HepG2 (cell line): ENCODE data around the gene ESPN. TPM values are rescaled to one million over a fixed set of nuclear protein-coding genes. Genes with fewer than 3 reads are reported as not detected.

Source experiments
- AGO1 ChIP-seq: fragments of 200-400 bp; formaldehyde crosslinking; IDR thresholded peaks from 2 replicates; pipeline ENCODE4 v1.6.1; 2017; ENCODE audit warnings: mild to moderate bottlenecking, low read depth, low read length, moderate library complexity; ENCODE audit not compliant: poor library complexity, severe bottlenecking
- DPF2 ChIP-seq: sonication (generic); formaldehyde crosslinking; IDR thresholded peaks from 2 replicates; pipeline ENCODE4 v1.4.0; 2020; ENCODE audit warnings: mild to moderate bottlenecking, low read depth, missing genetic modification reagents, borderline replicate concordance
- E2F5 ChIP-seq: sonication (generic); formaldehyde crosslinking; conservative IDR thresholded peaks from 2 replicates; pipeline ENCODE4 v1.4.0; 2020; ENCODE audit warnings: missing genetic modification reagents
- HIVEP1 ChIP-seq: sonication (generic); formaldehyde crosslinking; IDR thresholded peaks from 2 replicates; pipeline ENCODE4 v1.4.0; 2020; ENCODE audit warnings: mild to moderate bottlenecking, missing genetic modification reagents
- MED13 ChIP-seq: sonication (generic); formaldehyde crosslinking; IDR thresholded peaks from 2 replicates; pipeline ENCODE4 v1.5.0; 2020; ENCODE audit warnings: missing genetic modification reagents
- NONO ChIP-seq, 2 experiments: fragments of 450-650 bp in 1 of 2; sonication (generic) in 1 of 2; formaldehyde crosslinking in 1 of 2; IDR thresholded peaks in 1 of 2; conservative IDR thresholded peaks in 1 of 2; 2 replicates each; pipeline versions ENCODE4 v1.6.1 to v1.8.0; 2017 to 2022; ENCODE audit warnings: mild to moderate bottlenecking in 1 of 2, missing genetic modification reagents in 1 of 2, moderate library complexity in 1 of 2
- NR0B2 ChIP-seq: sonication (generic); formaldehyde crosslinking; IDR thresholded peaks from 2 replicates; pipeline ENCODE4 v1.4.0; 2020; ENCODE audit warnings: mild to moderate bottlenecking, missing genetic modification reagents
- ONECUT2 ChIP-seq: sonication (generic); formaldehyde crosslinking; IDR thresholded peaks from 2 replicates; pipeline ENCODE4 v1.4.0; 2020; ENCODE audit warnings: missing genetic modification reagents
- PHF8 ChIP-seq: sonication (generic); formaldehyde crosslinking; IDR thresholded peaks from 2 replicates; pipeline ENCODE4 v1.5.0; 2020; ENCODE audit warnings: missing genetic modification reagents
- SAP130 ChIP-seq: IDR thresholded peaks from 2 replicates; pipeline ENCODE4 v1.6.1; 2016; ENCODE audit warnings: low read depth
- TP53 ChIP-seq: sonication (generic); formaldehyde crosslinking; conservative IDR thresholded peaks from 2 replicates; pipeline ENCODE4 v1.4.0; 2020; ENCODE audit warnings: missing genetic modification reagents
- ZBTB43 ChIP-seq: sonication (generic); formaldehyde crosslinking; conservative IDR thresholded peaks from 2 replicates; pipeline ENCODE4 v1.4.0; 2020; ENCODE audit warnings: missing genetic modification reagents
- ZBTB7A ChIP-seq: sonication (generic); formaldehyde crosslinking; IDR thresholded peaks from 2 replicates; pipeline ENCODE4 v1.8.0; 2022; ENCODE audit warnings: mild to moderate bottlenecking, missing genetic modification reagents
- ZKSCAN8 ChIP-seq: IDR thresholded peaks from 2 replicates; pipeline ENCODE4 v1.6.1; 2016; ENCODE audit warnings: borderline replicate concordance, missing genetic modification reagents, missing compliant biosample characterization
- ZNF496 ChIP-seq: sonication (generic); formaldehyde crosslinking; IDR thresholded peaks from 2 replicates; pipeline ENCODE4 v1.8.1; 2023; ENCODE audit warnings: mild to moderate bottlenecking, moderate library complexity, missing genetic modification reagents; ENCODE audit not compliant: insufficient replicate concordance
- ZNF543 ChIP-seq: sonication (generic); formaldehyde crosslinking; IDR thresholded peaks from 2 replicates; pipeline ENCODE4 v1.4.0; 2020; ENCODE audit warnings: mild to moderate bottlenecking, missing genetic modification reagents
- ZNF746 ChIP-seq: sonication (generic); formaldehyde crosslinking; IDR thresholded peaks from 2 replicates; pipeline ENCODE4 v1.8.0; 2022; ENCODE audit warnings: mild to moderate bottlenecking, missing genetic modification reagents
- ZNF781 ChIP-seq: sonication (generic); formaldehyde crosslinking; IDR thresholded peaks from 2 replicates; pipeline ENCODE4 v1.5.1; 2020; ENCODE audit warnings: borderline replicate concordance, mild to moderate bottlenecking, missing genetic modification reagents; ENCODE audit errors: not compliant biosample characterization
- polyA plus RNA-seq, 8 experiments: library from polyadenylated mRNA; depleted of rRNA in 3 of 8; stranded (reverse) in 7 of 8; unstranded in 1 of 8; fragments of >200 nt; fragmentation: Illumina TruSeq in 4 of 8; extraction: Trizol in 4 of 8; gene quantifications; 2 replicates each; pipeline versions ENCODE4 v1.2.1 to v1.2.3, GENCODE V29; 2011 to 2016; ENCODE audit warnings: low read depth in 4 of 8, missing spikeins in 1 of 8, mixed read lengths in 1 of 8; ENCODE audit not compliant: insufficient read depth in 1 of 8
- total RNA-seq, 5 experiments: library from RNA; depleted of rRNA; stranded (reverse); fragments of >200 nt; fragmentation: Illumina TruSeq; extraction: Trizol; gene quantifications; 2 replicates each; pipeline ENCODE4 v1.2.3, GENCODE V29; 2016; ENCODE audit warnings: low read depth in 1 of 5
- TF ChIP-seq, protein P1 (sequence below): IDR thresholded peaks from 2 replicates; pipeline ENCODE4 v1.6.1; 2016
- TF ChIP-seq, protein P2 (sequence below): IDR thresholded peaks from 2 replicates; pipeline ENCODE4 v1.6.1; 2012; ENCODE audit warnings: low read length, improper control_type of control experiment

ESPN gene
- total and polyA plus RNA-seq, 2 of the 13 experiments (the other 11 are each of a cell fraction or from before 2014, with no cell fraction given), result 48.6 to 54.2 TPM

DNA sequence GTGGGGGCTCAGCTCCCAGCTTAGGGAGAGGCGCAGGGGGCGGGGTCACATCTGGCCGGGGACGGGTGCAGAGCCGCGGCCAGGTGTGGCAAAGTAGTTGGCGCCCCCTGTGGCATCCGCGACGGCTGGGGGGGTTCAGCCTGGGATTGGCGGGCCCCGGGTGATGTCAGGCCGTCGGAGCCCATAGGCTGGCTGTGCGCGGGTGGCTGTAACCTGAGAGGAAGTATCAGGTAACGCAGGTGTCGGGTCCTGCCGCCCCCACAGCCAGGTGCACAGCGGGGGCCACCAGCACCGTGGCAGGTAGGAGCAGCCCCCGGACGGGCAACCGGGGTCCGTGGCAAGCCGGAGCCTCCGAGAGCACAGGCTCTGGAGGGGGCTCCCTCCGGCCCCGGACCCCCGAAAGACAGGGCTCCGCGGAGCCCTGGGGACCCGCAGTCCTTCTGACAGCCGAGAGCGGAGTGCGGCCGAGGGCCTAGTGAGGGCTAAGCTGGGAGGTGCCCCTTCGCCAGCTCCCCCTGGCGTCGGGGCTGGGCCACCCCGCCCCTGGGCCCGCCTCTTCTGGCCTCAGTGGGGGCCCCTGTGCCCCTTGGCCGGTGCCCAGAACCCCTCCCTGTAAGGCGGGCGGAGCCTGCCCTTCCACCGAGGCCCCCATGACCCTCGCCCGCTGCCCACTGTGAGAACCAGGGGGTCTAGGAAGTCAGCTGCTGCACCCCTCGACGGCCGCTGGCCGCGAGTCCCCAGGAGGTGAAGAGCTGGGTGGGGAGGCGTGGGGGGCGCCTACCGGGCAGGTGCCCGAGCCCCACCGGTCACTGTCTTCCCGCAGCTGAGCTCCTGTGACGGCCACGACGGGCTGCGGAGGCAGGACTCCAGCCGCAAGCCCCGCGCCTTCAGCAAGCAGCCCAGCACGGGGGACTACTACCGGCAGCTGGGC, 23.5 kb downstream of the ESPN start (continued):
- TF ChIP-seq PHF8 (CRISPR knock-in tag) (no peak), ZNF496 (CRISPR knock-in tag) (no peak), TP53 (CRISPR knock-in tag) (no peak), ZKSCAN8 (CRISPR knock-in tag) (no peak), AGO1 (peak; percentile 72), SAP130 (peak; percentile 67), ONECUT2 (CRISPR knock-in tag) (no peak), ZBTB7A (CRISPR knock-in tag) (no peak; the same call in 1 of the 2 replicates), E2F5 (no peak), ZBTB43 (CRISPR knock-in tag) (no peak), ZNF781 (no peak), DPF2 (CRISPR knock-in tag) (no peak), ZNF746 (CRISPR knock-in tag) (no peak; the same call in none of the 2 replicates), ZNF543 (CRISPR knock-in tag) (peak; percentile 63), NR0B2 (no peak; the same call in 1 of the 2 replicates), HIVEP1 (CRISPR knock-in tag) (no peak; the same call in 1 of the 2 replicates), NONO (IDR thresholded peaks at IDR 0.05) (no peak), NONO (CRISPR knock-in tag; conservative IDR thresholded peaks at IDR 0.05) (0 out of 2 replicates have a peak, but pooled peaks have one; percentile 19), MED13 (CRISPR knock-in tag) (no peak)
- TF ChIP-seq, protein P1, sequence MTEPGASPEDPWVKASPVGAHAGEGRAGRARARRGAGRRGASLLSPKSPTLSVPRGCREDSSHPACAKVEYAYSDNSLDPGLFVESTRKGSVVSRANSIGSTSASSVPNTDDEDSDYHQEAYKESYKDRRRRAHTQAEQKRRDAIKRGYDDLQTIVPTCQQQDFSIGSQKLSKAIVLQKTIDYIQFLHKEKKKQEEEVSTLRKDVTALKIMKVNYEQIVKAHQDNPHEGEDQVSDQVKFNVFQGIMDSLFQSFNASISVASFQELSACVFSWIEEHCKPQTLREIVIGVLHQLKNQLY (CRISPR knock-in tag), result no peak
- TF ChIP-seq, protein P2, sequence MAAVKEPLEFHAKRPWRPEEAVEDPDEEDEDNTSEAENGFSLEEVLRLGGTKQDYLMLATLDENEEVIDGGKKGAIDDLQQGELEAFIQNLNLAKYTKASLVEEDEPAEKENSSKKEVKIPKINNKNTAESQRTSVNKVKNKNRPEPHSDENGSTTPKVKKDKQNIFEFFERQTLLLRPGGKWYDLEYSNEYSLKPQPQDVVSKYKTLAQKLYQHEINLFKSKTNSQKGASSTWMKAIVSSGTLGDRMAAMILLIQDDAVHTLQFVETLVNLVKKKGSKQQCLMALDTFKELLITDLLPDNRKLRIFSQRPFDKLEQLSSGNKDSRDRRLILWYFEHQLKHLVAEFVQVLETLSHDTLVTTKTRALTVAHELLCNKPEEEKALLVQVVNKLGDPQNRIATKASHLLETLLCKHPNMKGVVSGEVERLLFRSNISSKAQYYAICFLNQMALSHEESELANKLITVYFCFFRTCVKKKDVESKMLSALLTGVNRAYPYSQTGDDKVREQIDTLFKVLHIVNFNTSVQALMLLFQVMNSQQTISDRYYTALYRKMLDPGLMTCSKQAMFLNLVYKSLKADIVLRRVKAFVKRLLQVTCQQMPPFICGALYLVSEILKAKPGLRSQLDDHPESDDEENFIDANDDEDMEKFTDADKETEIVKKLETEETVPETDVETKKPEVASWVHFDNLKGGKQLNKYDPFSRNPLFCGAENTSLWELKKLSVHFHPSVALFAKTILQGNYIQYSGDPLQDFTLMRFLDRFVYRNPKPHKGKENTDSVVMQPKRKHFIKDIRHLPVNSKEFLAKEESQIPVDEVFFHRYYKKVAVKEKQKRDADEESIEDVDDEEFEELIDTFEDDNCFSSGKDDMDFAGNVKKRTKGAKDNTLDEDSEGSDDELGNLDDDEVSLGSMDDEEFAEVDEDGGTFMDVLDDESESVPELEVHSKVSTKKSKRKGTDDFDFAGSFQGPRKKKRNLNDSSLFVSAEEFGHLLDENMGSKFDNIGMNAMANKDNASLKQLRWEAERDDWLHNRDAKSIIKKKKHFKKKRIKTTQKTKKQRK, result no peak
